ES-I3 (cell line): ENCODE results near the gene PSMD5.
A peak's percentile ranks its signal among the peaks of the same experiment; 100 is the strongest.

Source experiments
- H3K36me3 ChIP-seq: 2 replicates; pipeline ENCODE4 v1.6.1; 2013; ENCODE audit warnings: mild to moderate bottlenecking, low read length, control low read depth, moderate library complexity; ENCODE audit not compliant: insufficient read depth
- H3K4me1 ChIP-seq: 2 replicates; pipeline ENCODE4 v1.6.1; 2013; ENCODE audit warnings: mild to moderate bottlenecking, control low read depth, low read length; ENCODE audit not compliant: insufficient read depth
- H3K9ac ChIP-seq: 2 replicates; pipeline ENCODE4 v1.6.1; 2013; ENCODE audit warnings: low read depth, mild to moderate bottlenecking, low read length, moderate library complexity
- H3K9me3 ChIP-seq: 2 replicates; pipeline ENCODE4 v1.6.1; 2013; ENCODE audit warnings: mild to moderate bottlenecking, low read length, moderate library complexity; ENCODE audit not compliant: control insufficient read depth, insufficient read depth

PSMD5 gene

GRCh38 chr9:120842685-120843485 lies at the start of gene PSMD5:
TSS of gene PSMD5 (minus strand) at chr9:120842922. CDS start at chr9:120842909, 13 bp downstream.
- no peaks in the 10 kb centered on the region for H3K36me3 ChIP-seq
- no peaks in the 10 kb centered on the region for H3K9me3 ChIP-seq
- H3K9ac ChIP-seq = peak within 1 kb of the TSS; percentile 90
- peaks cover 16% of the 10 kb centered on the region for H3K4me1 ChIP-seq

GRCh38 chr9:120891884-120892747 lies 49.4 kb upstream of the PSMD5 start:
- H3K36me3 ChIP-seq = no peaks in the 10 kb centered on the region
- no peak overlapping the region for H3K9ac ChIP-seq
- peaks cover 11% of the 10 kb centered on the region for H3K4me1 ChIP-seq
- H3K9me3 ChIP-seq = no peaks in the 10 kb centered on the region

GRCh38 chr9:120891245-120891883 lies 48.6 kb upstream of the PSMD5 start:
- H3K36me3 ChIP-seq = no peaks in the 10 kb centered on the region
- no peak overlapping the region for H3K9ac ChIP-seq
- H3K9me3 ChIP-seq = no peaks in the 10 kb centered on the region
- peaks cover 8% of the 10 kb centered on the region for H3K4me1 ChIP-seq

GRCh38 chr9:120890320-120891244 lies 47.9 kb upstream of the PSMD5 start:
- Histone ChIP-seq H3K9ac (no peak overlapping the region), H3K4me1 (peaks cover 15% of the 10 kb centered on the region), H3K9me3 (no peaks in the 10 kb centered on the region)

GRCh38 chr9:120889606-120890271 lies 47.0 kb upstream of the PSMD5 start:
- Histone ChIP-seq H3K9ac (no peak overlapping the region), H3K4me1 (peaks cover 15% of the 10 kb centered on the region), H3K36me3 (no peaks in the 10 kb centered on the region), H3K9me3 (no peaks in the 10 kb centered on the region)

More at GRCh38 chr9:120890320-120891244, 47.9 kb upstream of the PSMD5 start:
- H3K36me3 ChIP-seq = no peaks in the 10 kb centered on the region

GRCh38 chr9:120888626-120889025 lies 45.9 kb upstream of the PSMD5 start:
- Histone ChIP-seq H3K9me3 (no peaks in the 10 kb centered on the region), H3K36me3 (no peaks in the 10 kb centered on the region), H3K9ac (no peak overlapping the region), H3K4me1 (peaks cover 15% of the 10 kb centered on the region)

- no peaks in the 10 kb centered on the region for H3K36me3 ChIP-seq
- no peak overlapping the region for H3K9ac ChIP-seq
- no peaks in the 10 kb centered on the region for H3K9me3 ChIP-seq
- peaks cover 15% of the 10 kb centered on the region; the same call in 1 of the 2 replicates for H3K4me1 ChIP-seq
These were observed 43.8 kb upstream of the PSMD5 start for GRCh38 chr9:120886490-120886967.

- H3K36me3 ChIP-seq = no peaks in the 10 kb centered on the region
- peaks cover 15% of the 10 kb centered on the region; the same call in 1 of the 2 replicates for H3K4me1 ChIP-seq
- no peak overlapping the region for H3K9ac ChIP-seq
- no peaks in the 10 kb centered on the region for H3K9me3 ChIP-seq
These were observed 43.2 kb upstream of the PSMD5 start for GRCh38 chr9:120885958-120886357.

GRCh38 chr9:120885457-120885856 lies 42.7 kb upstream of the PSMD5 start:
- no peak overlapping the region for H3K9ac ChIP-seq
- no peaks in the 10 kb centered on the region for H3K9me3 ChIP-seq
- H3K4me1 ChIP-seq = peaks cover 10% of the 10 kb centered on the region; the same call in 1 of the 2 replicates
- no peaks in the 10 kb centered on the region for H3K36me3 ChIP-seq

GRCh38 chr9:120883608-120883996 lies 40.9 kb upstream of the PSMD5 start:
- H3K4me1 ChIP-seq = peaks cover 12% of the 10 kb centered on the region; the same call in 1 of the 2 replicates
- no peak overlapping the region for H3K9ac ChIP-seq
- H3K36me3 ChIP-seq = no peaks in the 10 kb centered on the region
- H3K9me3 ChIP-seq = no peaks in the 10 kb centered on the region

- Histone ChIP-seq H3K9me3 (no peaks in the 10 kb centered on the region), H3K4me1 (peaks cover 17% of the 10 kb centered on the region; the same call in 1 of the 2 replicates), H3K9ac (no peak overlapping the region), H3K36me3 (no peaks in the 10 kb centered on the region)
These were observed 40.3 kb upstream of the PSMD5 start for GRCh38 chr9:120882935-120883607.

- no peaks in the 10 kb centered on the region; the same call in 1 of the 2 replicates for H3K36me3 ChIP-seq
- H3K9me3 ChIP-seq = no peaks in the 10 kb centered on the region; the same call in 1 of the 2 replicates
- no peak overlapping the region for H3K9ac ChIP-seq
- H3K4me1 ChIP-seq = peaks cover 30% of the 10 kb centered on the region
These were observed 36.7 kb upstream of the PSMD5 start for GRCh38 chr9:120879446-120879845.
